GM19452 (cell line): ENCODE results near the gene TRAPPC3L.
"Not testable (repeated sequence)": the region's sequence is repeated elsewhere in the genome, so short reads cannot be mapped to it uniquely, and the experiment has no call there.

Experiments
- ATAC-seq: cut with Tn5 transposase; IDR thresholded peaks from one replicate; pipeline ENCODE4 v1.9.1; 2021; ENCODE audit not compliant: unreplicated experiment

Gene TRAPPC3L

GRCh38 chr6:116515141-116515540, 30.3 kb downstream of the TRAPPC3L start:
- no peak for ATAC-seq

GRCh38 chr6:116514111-116514510, 31.4 kb downstream of the TRAPPC3L start:
- ATAC-seq: no peak

GRCh38 chr6:116513224-116513875, 32.1 kb downstream of the TRAPPC3L start:
- ATAC-seq: no peak

GRCh38 chr6:116512734-116513133, 32.8 kb downstream of the TRAPPC3L start:
- no peak for ATAC-seq

- peak; percentile 78 for ATAC-seq
Observed at GRCh38 chr6:116512111-116512559, 33.3 kb downstream of the TRAPPC3L start.

- no peak for ATAC-seq
Observed at GRCh38 chr6:116511424-116512110, 33.9 kb downstream of the TRAPPC3L start, which contains the start of gene CALHM5. TSS of gene CALHM5 (plus strand) at chr6:116511639. CDS start at chr6:116511697, 58 bp downstream.

GRCh38 chr6:116508527-116508926, 37.0 kb downstream of the TRAPPC3L start:
- ATAC-seq: no peak

GRCh38 chr6:116507324-116507723, 38.2 kb downstream of the TRAPPC3L start:
- no peak for ATAC-seq

- no peak for ATAC-seq
Observed at GRCh38 chr6:116500969-116501433, 44.5 kb downstream of the TRAPPC3L start.

GRCh38 chr6:116497113-116497676, 48.3 kb downstream of the TRAPPC3L start:
- ATAC-seq: no peak

GRCh38 chr6:116495161-116495560, 50.3 kb downstream of the TRAPPC3L start:
- not testable (repeated sequence) for ATAC-seq

- ATAC-seq: no peak
Observed at GRCh38 chr6:116492331-116493067, 53.0 kb downstream of the TRAPPC3L start.

GRCh38 chr6:116491610-116492330, 53.7 kb downstream of the TRAPPC3L start:
- no peak for ATAC-seq

GRCh38 chr6:116485559-116486184, 59.8 kb downstream of the TRAPPC3L start:
- no peak for ATAC-seq

- ATAC-seq: no peak
Observed at GRCh38 chr6:116483616-116484015, 61.9 kb downstream of the TRAPPC3L start.

GRCh38 chr6:116482780-116483179, 62.7 kb downstream of the TRAPPC3L start:
- no peak for ATAC-seq

- peak; percentile 100 for ATAC-seq
Observed at GRCh38 chr6:116476002-116476678, 69.3 kb downstream of the TRAPPC3L start.

- no peak for ATAC-seq
Observed at GRCh38 chr6:116475141-116475540, 70.3 kb downstream of the TRAPPC3L start.

GRCh38 chr6:116472706-116473105, 72.8 kb downstream of the TRAPPC3L start:
- ATAC-seq: no peak

GRCh38 chr6:116471531-116471930, 74.0 kb downstream of the TRAPPC3L start:
- no peak for ATAC-seq
